Gastrocnemius medialis (tissue), 4 donors: ENCODE data around the gene TTC32. TPM values are rescaled to one million over a fixed set of nuclear protein-coding genes. Genes with fewer than 3 reads are reported as not detected.

Source experiments
- ATAC-seq, 2 donors: fragments of 150-250 bp; one replicate each; pipeline ENCODE4 v1.9.1; 2016
- DNase-seq, 2 donors: peaks; one replicate each; pipeline ENCODE4 v3.0.0-alpha.2; 2019
- H3K27ac ChIP-seq, 4 donors: fragments of 200-600 bp; sonication (generic); 1 replicate in 1 of 4; 2 replicates in 3 of 4; pipeline ENCODE4 v1.5.1; 2016 to 2018; ENCODE audit warnings: mild to moderate bottlenecking in 2 of 4, moderate library complexity in 1 of 4
- H3K27me3 ChIP-seq, 3 donors: fragments of 200-600 bp; sonication (generic) in 2 of 3; 1 replicate in 1 of 3; 2 replicates in 2 of 3; pipeline versions ENCODE4 v1.5.1 to v1.6.0; 2016 to 2019; ENCODE audit warnings: mild to moderate bottlenecking in 1 of 3, moderate library complexity in 1 of 3
- H3K36me3 ChIP-seq, 2 donors: fragments of 200-600 bp; sonication (generic) in 1 of 2; one replicate each; pipeline ENCODE4 v1.5.1; 2017 to 2018
- H3K4me1 ChIP-seq, 2 donors: fragments of 200-600 bp; sonication (generic) in 1 of 2; one replicate each; pipeline ENCODE4 v1.5.1; 2016 to 2017; ENCODE audit warnings: mild to moderate bottlenecking in 2 of 2
- H3K4me3 ChIP-seq, 4 donors: fragments of 200-600 bp; sonication (generic) in 3 of 4; 1 replicate in 1 of 4; 2 replicates in 3 of 4; pipeline ENCODE4 v1.5.1; 2016 to 2019; ENCODE audit warnings: mild to moderate bottlenecking in 2 of 4
- H3K9me3 ChIP-seq, 3 donors: fragments of 200-600 bp; sonication (generic) in 2 of 3; 1 replicate in 1 of 3; 2 replicates in 2 of 3; pipeline ENCODE4 v1.5.1; 2016 to 2019
- CTCF ChIP-seq, 5 experiments: fragments of 450-650 bp in 3 of 5; fragments of 200-600 bp in 2 of 5; sonication (generic) in 2 of 5; IDR thresholded peaks in 4 of 5; conservative IDR thresholded peaks in 1 of 5; 1 replicate in 4 of 5; 2 replicates in 1 of 5; pipeline ENCODE4 v1.5.1; 2016 to 2019; ENCODE audit warnings: antibody characterized with exemption in 5 of 5, mild to moderate bottlenecking in 3 of 5, moderate library complexity in 3 of 5
- POLR2A ChIP-seq, 2 donors: fragments of 450-650 bp; IDR thresholded peaks; one replicate each; pipeline ENCODE4 v1.6.1; 2017; ENCODE audit warnings: antibody characterized with exemption in 2 of 2, mild to moderate bottlenecking in 2 of 2, moderate library complexity in 2 of 2
- in situ Hi-C, 4 donors: fragments of 200-750 bp; cut with MboI; loops; one replicate each; pipeline versions ENCODE4 v1.15.0 to v1.8.0; 2017; ENCODE audit warnings: low sequenced_read_pairs in 4 of 4
- intact Hi-C: fragments of 100-400 bp; cut with DNase I; formaldehyde crosslinking; loops from one replicate; pipeline ENCODE4 v1.15.1; 2023; ENCODE audit warnings: low total_unique reads
- total RNA-seq, 4 donors: library from RNA; depleted of rRNA; stranded (reverse); fragments of >200 nt; gene quantifications; one replicate each; pipeline versions ENCODE4 v1.1.0 to v1.2.3, GENCODE V29; 2016

TTC32 gene
- total RNA-seq, 4 donors from 2014 or later, result 6.6 to 19.6 (median 10.7) TPM

DNA sequence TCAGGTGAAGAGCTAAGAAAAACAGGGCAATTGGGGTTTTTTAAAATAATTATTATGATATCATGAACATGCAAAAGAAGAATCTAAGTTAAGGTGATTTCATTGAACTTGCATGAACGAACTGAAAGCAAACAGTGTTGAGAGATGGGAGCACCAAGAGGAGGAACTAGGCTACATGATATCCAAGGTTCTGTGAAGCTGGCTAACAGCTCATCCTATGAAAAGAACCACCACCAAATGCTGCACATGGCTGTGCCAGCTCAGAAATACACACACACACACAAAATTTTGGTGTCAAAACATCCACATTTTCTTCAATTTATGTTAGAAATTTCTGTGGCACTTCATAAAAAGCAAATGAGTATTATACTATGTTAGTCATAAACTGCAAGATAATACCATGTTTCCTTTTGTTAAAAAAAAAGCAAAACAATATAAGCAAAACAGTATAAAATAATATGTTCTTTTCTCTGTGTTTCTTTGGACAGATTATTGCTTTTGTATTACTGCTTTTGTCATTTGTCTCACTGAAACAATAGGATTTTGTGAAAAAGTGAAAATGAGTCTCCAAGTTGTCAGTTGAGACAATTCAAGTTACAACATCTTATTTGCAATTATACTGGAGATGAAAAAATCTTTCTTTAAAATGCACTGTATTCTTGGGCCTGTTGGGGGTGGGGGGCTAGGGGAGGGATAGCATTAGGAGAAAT, 12.6 kb upstream of the TTC32 start:
- Histone ChIP-seq H3K27me3 (no peaks in the 10 kb centered on the region), H3K9me3 (no peaks in the 10 kb centered on the region), H3K27ac (no peak overlapping the region), H3K4me3 (no peak overlapping the region), H3K36me3 (no peaks in the 10 kb centered on the region), H3K4me1 (no peaks in the 10 kb centered on the region)
- DNase-seq (no peak), ATAC-seq (no peak)
- TF ChIP-seq CTCF (IDR thresholded peaks at IDR 0.05 in 4 of 5, conservative IDR thresholded peaks at IDR 0.05 in 1 of 5) (no peak), POLR2A (IDR thresholded peaks at IDR 0.05) (no peak)
- in situ Hi-C loops, result no loop called here
- intact Hi-C loops, result no loop called here

DNA sequence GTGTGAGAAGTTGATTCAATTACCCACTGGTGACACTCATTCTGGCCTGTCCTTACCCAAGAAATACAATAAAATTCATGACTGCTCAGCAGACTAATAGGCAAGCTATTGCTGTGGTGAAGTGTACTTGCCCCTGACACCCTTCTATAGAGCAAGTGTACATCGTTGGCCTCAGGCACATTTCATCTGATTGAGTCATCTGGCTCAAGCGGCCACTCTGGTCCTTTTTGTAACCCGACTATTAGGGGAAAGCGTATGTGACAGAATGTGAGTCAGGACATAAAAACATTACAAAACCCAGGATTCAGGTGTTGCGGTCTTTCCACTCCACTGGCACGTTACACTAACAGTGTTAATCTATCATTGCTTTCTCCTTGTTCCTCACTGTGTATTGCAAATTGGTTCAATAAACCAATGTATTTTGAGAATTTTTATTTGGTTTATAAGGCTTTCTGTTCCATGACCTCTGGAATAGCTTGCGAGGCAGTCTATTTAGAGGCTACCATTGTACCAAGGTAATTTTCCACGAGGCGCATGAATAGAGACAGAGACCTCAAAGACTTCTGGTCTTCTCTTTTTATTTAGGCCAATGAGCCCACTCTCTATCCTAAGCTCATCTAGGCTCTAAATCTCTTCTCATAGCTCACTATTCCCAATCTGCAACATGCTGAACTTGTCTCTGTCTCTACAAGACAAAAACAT, 10.2 kb upstream of the TTC32 start:
- Histone ChIP-seq H3K27me3 (no peaks in the 10 kb centered on the region), H3K4me1 (no peaks in the 10 kb centered on the region), H3K27ac (no peak overlapping the region), H3K9me3 (no peaks in the 10 kb centered on the region), H3K36me3 (no peaks in the 10 kb centered on the region), H3K4me3 (no peak overlapping the region)
- no peak for TF ChIP-seq POLR2A (IDR thresholded peaks at IDR 0.05)
- TF ChIP-seq CTCF (IDR thresholded peaks at IDR 0.05 in 4 of 5, conservative IDR thresholded peaks at IDR 0.05 in 1 of 5), result no peak
- no peak for ATAC-seq
- in situ Hi-C loops (no loop called here), intact Hi-C loops (no loop called here)
- DNase-seq, result no peak

DNA sequence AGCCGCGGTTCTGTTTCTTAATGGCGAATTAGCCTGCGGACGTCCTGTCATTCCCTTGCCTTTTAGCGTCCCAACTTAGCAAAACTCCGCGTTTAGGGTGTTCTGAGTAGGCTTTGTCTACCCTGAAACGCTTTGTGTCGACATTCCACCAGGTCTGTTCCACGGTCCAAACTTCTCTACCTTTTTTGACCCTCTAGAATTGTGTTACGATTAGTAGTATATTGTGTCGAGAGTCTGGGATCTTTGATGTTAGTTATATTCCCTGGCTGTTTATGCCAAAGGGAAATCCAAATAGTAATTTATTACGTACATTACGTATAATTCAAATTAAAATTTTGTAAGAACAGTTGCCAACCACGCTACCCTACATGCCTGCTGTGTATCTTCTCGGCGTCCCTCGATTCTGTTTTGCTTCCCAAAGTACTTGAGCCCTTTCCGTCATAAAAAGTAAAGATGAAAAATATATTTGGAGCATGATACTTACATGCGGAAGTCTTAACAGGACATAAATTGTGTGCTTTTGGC, 495 bp upstream of the TTC32 start:
- intact Hi-C loops, result loop anchor here (5.0 kb wide), 3 partner anchors 90 to 1340 kb away; partner anchors contain the start of genes RDH14 and WDR35
- peak; percentile 19 to 26 for ATAC-seq

DNA sequence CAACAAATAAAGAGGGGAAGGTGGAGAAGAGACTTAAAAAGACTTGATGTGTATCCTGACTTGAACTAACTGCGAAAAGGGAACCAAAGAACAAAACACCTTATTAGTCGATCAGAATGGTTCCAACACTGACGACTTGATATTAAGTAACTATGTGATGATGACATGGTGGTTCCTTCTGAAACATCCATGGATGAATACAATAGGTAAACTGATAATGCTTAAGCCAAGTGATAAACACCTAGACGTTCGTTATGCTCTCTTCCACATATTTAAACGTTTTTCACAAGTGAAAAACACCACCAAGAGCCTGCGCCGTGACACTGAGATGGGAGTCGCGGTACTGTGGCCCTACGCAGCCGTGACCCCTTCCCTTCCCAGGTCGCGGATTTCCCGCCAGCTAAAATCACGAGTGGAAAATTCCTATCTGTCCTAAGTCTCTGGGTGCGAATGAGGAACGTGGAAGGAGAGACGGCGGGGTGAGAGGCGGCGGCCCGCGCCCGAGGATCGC, 797 bp downstream of the TTC32 start:
- no peaks in the 10 kb centered on the region for H3K36me3 ChIP-seq
- no peaks in the 10 kb centered on the region for H3K27me3 ChIP-seq
- DNase-seq (no peak), ATAC-seq (peak; percentile 42 to 44)
- peaks cover 47 to 49% of the 10 kb centered on the region in 2 donors for H3K4me1 ChIP-seq
- no peaks in the 10 kb centered on the region for H3K9me3 ChIP-seq
- intact Hi-C loops, result loop anchor here (1.0 to 5.0 kb wide), 4 partner anchors 91 to 1339 kb away; partner anchors contain the start of genes LAPTM4A, RDH14 and WDR35
- peak overlapping the region; percentile 60 to 96 (median 92) for H3K4me3 ChIP-seq
- TF ChIP-seq CTCF (IDR thresholded peaks at IDR 0.05 in 4 of 5, conservative IDR thresholded peaks at IDR 0.05 in 1 of 5) (no peak), POLR2A (IDR thresholded peaks at IDR 0.05) (no peak)
- in situ Hi-C loops, result no loop called here
- peak overlapping the region; percentile 90 to 98 (median 96) for H3K27ac ChIP-seq

More for the DNA sequence above, 495 bp upstream of the TTC32 start:
- Histone ChIP-seq H3K27ac (peak overlapping the region; percentile 90 to 98 (median 96)), H3K36me3 (no peaks in the 10 kb centered on the region), H3K9me3 (no peaks in the 10 kb centered on the region), H3K4me3 (peak overlapping the region; percentile 60 to 96 (median 92)), H3K4me1 (peaks cover 37 to 43% of the 10 kb centered on the region in 2 donors), H3K27me3 (no peaks in the 10 kb centered on the region)
- in situ Hi-C loops, result no loop called here
- DNase-seq, result no peak
- TF ChIP-seq CTCF (IDR thresholded peaks at IDR 0.05 in 4 of 5, conservative IDR thresholded peaks at IDR 0.05 in 1 of 5), result no peak
- TF ChIP-seq POLR2A (IDR thresholded peaks at IDR 0.05), result no peak
